GM19324 (cell line): ENCODE data around the gene TMTC1.

Experiments used
- ATAC-seq: cut with Tn5 transposase; IDR thresholded peaks from one replicate; pipeline ENCODE4 v1.9.1; 2021; ENCODE audit warnings: mild to moderate bottlenecking, moderate library complexity; ENCODE audit not compliant: unreplicated experiment, low FRiP score

Gene TMTC1

DNA sequence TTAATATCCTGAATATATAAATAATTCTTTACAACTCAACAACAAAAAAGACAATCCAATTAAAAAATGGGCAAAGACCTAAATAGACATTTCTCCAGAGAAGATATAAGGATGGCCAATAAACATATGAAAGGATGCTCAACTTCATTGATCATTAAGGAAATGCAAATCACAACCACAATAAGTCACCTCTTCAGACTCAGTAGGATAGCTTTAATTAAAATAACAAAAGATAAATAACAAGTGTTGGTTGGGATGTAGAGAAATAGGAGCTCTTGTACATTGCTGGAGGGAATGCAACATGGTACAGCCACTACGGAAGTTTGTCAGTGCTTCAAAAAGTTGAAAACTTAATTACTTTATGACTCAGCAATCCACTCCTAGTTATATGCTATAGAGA is 156.5 kb downstream of the TMTC1 start:
- ATAC-seq, result no peak

DNA sequence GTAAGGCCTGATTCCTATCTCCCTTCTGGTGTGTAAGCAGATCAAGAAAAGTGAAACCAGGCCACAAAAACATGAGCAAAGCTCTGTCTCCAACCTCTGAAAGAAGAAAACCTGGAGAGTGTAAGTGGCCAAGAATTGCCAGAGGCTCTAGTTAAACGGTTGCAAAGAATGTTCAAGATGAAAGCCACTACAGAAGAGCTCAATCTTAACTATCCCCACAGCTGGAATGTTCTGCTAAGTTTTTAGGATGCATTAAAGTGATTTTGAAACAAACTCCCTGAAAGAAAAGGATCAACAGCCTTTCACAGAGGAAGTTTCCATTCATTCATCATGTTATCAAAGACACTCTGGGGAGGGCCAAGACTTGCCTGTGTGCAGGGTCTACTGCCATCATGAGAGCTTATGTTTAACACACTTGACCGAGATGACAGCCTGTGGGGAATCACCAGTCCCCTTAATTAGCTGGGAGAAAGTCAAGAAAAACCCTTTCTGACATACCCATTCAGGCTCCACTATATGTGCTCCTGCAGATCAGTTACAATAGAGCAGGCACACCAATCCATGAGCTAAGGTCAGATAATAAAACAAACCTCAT is 158.3 kb downstream of the TMTC1 start:
- ATAC-seq, result no peak

DNA sequence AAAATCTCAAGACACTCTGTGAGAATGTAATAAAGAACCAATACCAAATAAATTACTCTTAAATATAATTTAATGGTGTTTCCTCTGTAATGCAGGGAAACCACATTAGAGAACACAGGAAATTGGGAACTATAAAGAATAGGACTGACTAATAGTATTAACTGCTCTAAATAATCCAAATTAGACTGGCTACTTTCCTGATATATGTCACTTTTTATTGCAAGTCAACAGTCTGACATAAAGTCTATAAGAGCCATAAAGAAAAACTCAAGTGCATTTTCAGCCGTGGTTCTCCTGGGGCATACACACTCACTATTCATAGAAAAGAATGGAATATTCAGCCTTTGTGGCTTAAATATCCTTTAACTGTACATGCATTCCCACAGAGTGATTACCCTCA is 161.5 kb downstream of the TMTC1 start:
- no peak for ATAC-seq

DNA sequence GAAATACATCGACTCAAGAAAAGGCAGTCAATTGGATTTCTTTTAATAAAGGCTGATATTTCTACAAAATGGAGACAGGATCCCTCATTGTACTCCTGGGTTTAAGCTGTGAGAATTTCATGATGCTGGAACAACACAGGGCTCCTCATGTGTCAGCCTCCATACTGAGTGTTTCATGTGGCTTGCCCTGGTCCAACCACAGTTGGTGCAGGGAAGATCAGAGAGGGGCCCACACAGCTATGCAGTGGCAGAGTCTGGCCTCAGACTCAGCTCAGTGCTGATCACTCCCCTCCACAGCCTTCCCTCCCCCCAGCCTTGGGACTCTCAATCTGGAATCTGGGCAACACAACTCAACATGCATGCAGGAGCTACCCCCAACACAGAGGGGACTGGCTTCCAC is 163.7 kb downstream of the TMTC1 start:
- no peak for ATAC-seq

DNA sequence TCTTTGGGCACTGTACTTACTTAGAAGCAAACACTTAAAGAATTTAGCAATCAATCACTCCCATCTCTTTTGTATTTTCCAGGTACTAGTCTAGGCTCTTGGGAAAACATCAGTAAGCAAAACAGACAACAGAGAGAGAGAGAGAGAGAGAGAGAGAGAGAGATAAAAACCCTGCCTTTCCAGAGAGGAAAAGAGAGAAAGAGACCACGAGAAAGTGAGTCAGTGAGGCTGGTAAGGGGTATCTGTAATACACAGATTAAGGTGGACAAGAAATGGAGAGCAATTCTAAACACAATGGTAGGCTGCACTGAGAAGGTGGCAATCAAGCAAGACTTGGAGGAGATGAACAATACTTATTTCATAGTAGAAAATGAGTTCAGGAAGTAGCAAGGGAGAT is 166.3 kb downstream of the TMTC1 start:
- ATAC-seq, result no peak

DNA sequence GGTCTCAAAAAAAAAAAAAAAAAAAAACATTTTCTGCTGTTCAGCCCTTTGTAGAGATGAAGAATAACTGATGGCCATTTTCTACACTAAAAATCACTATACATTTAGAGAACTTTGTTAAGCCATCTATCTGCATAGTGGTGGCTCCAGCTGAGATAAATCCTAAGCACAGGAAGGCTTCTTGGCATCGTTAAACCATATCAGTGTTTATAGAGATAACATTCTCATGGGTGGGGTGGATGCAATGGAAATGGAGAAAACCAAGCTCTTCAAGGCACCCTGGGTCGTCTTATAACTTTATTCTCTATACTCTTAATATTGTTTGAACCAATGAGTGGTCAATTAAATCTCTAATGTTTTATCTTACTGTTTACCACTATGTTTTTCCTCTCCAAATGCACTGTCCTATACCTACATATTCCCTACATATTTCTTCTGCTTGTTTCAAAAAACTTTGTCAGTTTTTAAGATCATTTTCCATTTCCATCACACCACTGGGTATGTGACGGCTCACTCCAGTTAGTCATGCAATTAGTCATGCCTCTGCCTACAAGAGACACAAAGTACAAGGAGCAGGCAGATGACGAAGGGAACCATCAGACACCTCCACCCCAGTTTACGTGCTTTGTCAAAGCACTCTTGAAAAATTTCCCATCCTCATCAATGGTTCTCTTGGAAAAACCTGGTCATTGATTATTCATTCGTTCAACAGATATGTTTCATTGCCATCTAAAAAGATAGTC is 166.9 kb downstream of the TMTC1 start:
- no peak for ATAC-seq

DNA sequence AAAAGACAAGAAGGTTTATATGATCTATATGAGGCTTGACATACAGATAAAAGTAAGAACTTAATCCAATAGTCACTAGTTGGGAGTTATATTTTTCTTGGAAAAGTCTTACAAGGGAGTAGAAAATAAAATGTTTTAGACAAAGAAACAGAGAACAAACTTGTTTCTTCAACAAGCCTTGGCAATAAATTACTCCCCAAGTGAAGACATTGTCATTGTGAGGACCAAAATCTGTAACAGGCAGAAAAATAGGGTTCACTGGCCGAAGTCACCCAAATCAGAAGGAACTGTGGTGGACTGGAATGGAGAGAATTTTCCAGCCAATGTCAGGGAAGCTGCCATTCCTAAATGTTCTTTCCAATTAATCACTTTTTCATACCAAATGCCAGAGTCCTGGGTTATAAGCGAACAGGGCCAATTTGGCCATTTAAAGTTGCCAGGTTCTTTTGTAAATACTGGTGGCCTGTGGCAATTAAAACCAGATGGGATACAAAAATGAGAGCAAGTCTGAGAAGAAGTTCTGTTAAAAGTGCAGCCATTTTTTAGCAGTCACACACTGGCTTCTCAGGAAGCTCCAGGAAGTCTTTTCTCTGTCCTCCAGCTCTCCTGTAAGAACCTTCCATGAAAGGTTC is 168.9 kb downstream of the TMTC1 start:
- ATAC-seq, result no peak

DNA sequence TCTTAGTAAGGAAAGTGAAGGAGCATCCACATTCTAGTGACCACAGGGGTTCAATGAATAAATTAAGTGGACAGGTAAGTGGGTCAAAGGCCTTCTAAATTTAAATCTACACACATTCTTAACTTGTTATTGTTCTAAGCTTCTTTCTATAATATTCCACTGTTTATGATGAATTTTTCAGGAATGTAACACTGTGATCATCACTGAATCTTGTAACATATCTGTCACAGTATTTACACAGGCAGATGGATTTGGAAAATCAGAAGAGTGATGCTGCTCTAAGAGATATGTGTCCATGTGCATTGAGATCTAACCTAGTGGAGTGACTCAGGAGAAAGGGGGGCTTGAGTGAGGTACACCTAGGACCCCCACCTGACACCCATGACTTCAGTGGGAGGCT is 170.8 kb downstream of the TMTC1 start:
- ATAC-seq, result no peak

DNA sequence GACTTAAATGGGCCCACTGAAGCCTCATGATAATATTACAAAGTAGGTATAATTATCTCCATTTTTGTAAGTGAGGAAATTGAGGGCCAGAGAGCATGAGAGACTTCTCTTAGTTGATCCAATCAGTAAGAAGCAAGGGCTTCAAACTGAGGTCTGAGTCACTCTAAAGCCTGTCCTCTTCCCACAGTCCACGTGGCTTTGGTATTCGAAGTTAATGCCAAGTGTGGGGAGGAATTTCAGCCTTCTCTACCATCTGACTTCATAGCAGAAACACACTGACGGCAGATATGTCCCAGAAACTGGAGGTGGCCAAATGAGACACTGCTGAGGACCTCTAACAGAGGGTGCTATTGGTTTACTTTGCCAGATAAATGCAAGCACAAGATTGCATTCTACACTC is 171.8 kb downstream of the TMTC1 start:
- ATAC-seq, result no peak

DNA sequence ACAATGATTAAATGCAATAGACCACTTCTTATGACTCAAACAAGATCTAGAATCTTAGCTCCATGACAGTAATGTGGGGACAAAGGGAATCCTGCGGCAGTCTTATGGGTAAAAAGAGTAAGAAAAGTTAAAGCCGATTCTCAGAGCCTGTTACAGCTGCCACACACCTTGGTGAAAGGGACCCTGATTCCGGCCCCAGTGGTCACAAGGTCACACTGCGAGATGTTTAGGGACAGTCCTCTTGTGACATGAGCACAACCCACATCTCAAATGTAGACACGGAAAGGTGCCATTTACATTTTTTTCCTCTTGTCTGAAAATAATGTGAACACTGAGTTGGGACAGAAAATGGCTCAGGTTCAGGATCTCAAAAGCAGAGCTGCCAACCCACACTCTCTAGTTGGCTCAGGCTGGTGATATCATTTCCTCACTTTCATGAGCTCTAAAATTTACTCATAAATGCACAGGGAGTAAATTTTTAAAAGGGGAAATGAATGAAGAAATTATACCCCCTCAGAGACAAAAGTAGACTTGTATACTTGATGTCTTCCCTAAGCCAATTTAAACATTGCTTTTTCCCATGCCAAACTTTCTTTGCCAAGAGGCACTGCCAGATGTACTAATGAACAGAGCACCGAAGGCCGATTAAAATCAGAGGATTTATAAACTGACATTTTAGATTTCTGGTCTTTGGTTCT is 173.1 kb downstream of the TMTC1 start:
- no peak for ATAC-seq

DNA sequence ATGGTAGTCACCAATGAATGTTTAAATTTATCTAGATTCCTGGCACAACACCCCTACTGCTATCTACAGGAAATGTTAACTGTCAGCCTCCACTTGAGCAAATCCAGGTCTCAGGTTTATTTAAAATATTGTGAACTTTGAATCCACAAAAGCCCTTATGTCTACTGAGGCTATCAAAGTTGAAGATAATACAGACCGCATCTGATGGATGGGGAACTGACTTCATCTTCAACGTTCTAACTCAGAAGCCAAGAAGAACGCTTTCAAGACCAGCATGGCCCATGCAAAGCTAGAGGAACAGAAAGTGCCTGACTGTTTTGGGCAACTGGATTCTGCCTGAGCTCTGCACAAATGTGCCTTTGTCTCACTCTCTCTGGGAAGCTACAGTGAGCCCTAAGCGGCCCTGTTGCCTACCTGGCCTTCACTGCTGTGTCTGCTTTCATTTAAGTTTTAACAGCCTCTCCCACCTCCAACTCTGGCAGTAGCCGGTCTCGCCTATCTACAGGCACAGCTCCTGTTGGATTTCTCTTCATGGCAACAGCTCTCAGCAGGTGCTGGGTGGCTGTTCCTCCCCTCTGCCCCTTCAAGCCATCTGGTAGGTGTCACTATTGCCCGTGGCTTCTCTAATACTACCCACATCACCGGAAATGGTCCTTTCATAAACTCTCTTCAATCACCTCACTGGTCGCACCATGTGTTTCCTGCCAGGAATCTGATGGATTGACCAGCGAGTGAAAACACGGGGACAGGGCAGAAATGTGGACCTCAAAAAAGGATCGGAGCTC is 174.1 kb downstream of the TMTC1 start:
- ATAC-seq, result no peak

DNA sequence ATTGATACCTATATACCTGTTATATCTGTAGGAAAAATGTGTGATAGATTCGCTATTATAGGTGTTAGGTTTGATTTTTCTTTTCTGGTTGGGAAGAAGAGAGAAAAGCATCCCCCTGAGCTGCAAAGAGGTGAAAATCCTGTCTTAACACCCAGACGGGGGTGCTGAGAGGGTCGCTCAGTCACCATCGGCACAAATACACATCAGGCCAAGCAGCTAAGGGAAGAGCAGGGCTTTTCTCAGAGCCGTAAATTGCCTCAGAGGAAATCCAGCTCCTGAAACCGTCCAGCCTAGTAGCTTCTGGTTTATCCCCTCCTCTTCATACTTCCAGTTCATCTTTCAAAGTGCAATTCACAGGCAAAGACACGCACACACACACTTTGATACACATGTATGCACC is 175.2 kb downstream of the TMTC1 start:
- ATAC-seq, result no peak

DNA sequence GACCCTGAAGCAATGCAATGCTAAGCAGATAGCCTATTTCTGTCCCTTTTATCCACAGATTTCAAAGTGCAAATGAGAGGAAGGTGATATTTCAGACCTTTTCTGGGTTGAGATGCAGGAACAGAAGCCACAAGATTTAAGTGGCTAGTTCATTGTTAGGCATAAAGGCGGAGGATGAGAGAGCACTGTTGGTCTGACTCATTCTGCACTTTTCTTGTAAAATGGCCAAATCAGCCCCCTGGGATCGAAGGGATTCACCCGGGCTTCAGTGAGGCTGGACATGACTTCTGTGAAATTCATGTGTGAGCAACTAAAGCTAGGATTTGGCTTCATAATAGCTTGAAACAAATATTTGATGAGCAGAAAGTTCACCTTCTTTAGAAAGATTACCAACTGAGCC is 184.4 kb downstream of the TMTC1 start:
- no peak for ATAC-seq

DNA sequence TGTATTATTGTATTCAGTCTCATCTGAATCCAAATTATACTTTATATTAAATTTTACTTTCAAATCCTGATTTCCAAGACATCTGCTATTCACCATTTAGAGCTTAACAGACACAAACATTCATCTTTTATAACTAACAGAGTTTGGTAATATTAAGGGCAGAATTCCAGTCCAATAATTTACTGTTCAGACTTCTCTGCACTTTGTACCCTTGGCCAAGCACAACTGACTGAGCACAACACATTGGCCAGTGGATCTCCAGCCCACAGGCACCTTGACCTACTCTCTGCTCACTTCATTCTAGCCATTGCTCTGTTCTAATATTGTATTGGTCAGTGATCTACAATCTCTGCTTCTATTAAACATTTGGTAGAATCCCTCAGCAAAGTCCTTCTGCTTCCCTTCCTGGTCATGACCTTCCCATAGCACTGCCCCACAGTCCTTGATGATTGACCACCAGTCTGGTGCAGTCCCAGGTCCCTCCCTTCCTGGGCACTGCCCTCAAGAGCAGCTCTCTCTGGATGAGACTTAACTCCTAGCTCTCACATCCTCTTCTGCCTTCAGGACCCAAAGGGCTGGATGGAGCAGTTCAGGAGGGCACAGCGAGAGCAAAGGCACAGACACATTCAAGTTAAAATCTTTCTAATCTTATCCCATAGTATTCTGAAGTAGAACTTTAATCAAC is 188.5 kb downstream of the TMTC1 start:
- ATAC-seq, result no peak

DNA sequence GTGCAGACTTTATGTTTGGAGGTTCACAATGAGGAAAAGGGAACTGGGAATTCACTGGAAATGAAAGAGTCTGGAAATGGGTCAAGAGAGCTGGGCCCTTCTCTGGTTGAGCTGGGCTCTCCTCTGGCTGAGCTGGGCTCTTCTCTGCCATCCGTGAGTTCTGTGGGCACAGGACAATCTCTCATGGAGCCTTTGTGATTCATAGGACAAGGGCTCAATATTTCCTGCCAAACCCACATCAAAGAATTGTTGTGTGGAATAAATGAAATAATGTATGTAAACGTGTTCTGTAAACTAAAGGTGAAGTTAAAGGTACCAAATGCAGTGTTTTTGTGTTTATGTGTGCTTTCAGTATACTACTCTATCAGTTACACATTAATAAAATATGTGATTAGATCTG is 190.7 kb downstream of the TMTC1 start:
- ATAC-seq, result no peak

DNA sequence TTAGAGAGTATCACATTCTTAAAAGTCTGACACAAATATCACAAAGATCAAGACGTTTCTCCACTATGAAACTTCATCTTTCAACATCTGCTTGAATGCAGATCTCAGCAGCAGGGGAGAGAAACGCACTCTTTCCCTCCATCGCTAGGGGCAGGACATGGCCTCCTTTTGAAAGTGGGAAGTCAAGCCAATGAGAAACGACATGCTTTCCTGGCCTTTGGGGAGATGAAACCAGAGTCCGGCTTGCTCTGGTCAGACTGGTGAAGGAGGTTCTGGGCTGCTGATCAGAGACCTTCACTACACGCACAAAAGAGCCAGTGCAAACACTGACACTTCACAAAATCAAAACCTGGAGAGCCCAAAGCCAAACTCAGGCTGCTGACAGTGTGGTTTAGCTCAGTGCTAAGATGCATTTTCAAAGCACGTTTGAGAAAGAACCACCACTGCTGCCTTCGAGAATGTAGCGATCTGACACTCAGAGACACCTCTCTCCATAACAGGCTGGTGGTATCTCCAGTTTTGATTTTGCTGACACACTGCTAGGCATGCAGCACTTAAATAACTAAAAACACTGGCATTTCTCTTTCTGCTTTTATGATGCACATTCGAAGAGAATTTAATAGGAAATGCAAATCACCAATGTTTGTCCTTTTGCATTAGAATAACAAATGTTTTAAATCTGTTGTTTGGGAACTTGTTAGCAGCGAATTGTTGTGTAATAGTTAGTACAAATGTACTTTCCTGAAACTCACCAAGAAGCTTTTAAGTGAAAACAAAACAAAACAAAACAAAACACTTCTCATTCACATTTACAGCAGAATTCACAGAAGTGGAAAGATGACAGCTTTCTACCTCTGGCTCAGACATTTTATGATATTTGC is 192.4 kb downstream of the TMTC1 start:
- no peak for ATAC-seq

DNA sequence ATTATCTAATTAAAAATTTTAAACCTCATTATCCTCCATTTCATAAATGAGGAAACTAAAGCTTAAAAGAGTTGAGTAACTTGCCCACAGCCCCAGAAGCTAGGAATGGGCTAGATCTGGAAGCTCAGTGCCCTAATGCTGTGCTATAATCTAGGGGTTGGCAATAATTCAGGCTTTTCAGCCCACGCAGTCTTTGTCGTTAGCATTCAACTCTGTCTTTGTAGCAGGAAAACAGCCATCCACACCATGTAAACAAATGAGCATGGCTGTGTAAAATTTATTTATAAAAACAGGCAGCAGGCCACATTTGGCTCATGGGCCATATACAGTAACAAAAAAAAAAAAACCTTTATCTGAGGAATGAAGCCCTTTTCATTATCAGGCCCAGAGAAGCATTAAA is 193.9 kb downstream of the TMTC1 start:
- ATAC-seq, result no peak

DNA sequence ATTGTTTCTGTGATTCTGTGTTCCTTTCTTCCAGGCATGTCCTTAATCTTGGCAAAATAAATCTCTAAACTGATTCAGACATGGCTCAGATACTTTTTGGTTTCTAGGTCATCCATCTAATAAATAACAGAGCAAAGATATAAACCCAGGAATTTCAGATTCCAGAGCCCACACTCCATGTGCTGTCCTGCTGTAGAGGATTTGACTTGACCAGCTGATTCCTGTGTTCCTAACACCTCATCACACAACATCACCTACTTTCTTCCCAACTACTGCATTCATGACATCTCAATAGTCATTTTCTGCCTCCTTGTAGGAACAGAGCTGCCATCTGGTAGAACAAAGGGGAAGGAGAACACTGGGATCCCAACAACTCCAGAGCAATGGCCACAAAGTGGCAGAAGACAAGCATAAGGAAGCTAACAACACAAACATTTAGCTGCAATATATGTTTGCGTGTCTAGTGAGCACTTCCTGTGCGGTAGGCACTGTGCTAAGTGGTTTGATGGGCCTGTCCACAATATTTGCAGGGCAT is 194.4 kb downstream of the TMTC1 start:
- no peak for ATAC-seq

DNA sequence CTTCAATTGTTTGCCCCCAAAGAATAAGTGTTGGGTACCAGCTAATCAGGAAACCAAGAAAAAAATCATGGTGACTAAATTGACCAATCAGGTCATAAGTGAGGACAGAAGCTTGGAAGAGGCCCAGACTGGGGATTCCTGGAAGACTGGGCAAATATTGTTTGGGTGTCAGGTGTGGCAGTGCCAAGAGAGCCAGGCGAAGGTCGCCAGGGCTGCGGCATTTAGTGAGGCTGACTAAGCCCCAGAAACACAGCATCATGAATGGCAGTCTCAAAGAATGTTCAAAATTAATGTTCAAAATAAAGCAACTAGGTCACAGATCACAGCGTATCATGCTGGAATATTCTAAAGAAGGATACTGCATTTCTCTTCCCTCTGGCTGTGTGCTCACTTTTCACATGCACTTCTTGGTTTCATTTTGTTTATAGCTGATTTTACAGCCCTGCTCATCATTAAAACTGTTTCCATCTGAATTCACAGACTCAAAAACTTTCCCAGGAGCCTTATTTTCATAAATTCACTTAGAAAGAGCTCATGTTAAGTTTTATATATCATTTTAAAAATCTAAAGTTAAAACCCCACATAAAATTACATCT is 201.0 kb downstream of the TMTC1 start:
- no peak for ATAC-seq
